ENCODE data around the gene EME2.

Gene EME2

GRCh38 chr16:1774448-1774780 is 1.8 kb downstream of the EME2 start:
- ChIA-PET POLR2A (interaction anchor here (1.2 to 1.4 kb wide), 2 partner anchors 8 to 67 kb away, joined by 3 to 9 read pairs; partner anchors contain the start of genes NUBP2 and SPSB3), CTCF (interaction anchor here (0.8 to 3.0 kb wide), 6 partner anchors 8 to 165 kb away, joined by 3 to 13 read pairs (median 6); partner anchors contain the start of genes FAHD1, MAPK8IP3, NUBP2 and SPSB3)
- no peak for DNase-seq (ENCODE audit: low read depth, low spot score)
- H3K4me3 ChIP-seq (ENCODE audit: low read depth, low read length), result peak overlapping the region; percentile 81
- no peak for TF ChIP-seq CTCF (IDR thresholded peaks at IDR 0.05; ENCODE audit: insufficient read depth, low read length, missing control alignments)

- no peak for TF ChIP-seq CTCF (IDR thresholded peaks at IDR 0.05; ENCODE audit: insufficient read depth, low read length, missing control alignments)
- DNase-seq (ENCODE audit: low read depth, low spot score), result no peak
- CTCF ChIA-PET, result interaction anchor here (0.8 to 3.0 kb wide), 3 partner anchors 12 to 157 kb away, joined by 3 to 13 read pairs (median 3); partner anchors contain the start of gene MAPK8IP3
- POLR2A ChIA-PET, result interaction anchor here (0.7 to 1.2 kb wide), 3 partner anchors 68 to 190 kb away, joined by 3 read pairs; partner anchors contain the start of gene RPS2
- no peak overlapping the region for H3K4me3 ChIP-seq (ENCODE audit: low read depth, low read length)
Observed at GRCh38 chr16:1775006-1775845, 2.6 kb downstream of the EME2 start.

- no peak for DNase-seq (ENCODE audit: low read depth, low spot score)
- no peak overlapping the region for H3K4me3 ChIP-seq (ENCODE audit: low read depth, low read length)
- ChIA-PET POLR2A (interaction anchor here (0.7 kb wide), 1 partner anchor 189 kb away, joined by 3 read pairs; the partner anchor contains the start of gene RPS2), CTCF (interaction anchor here (3.0 kb wide), 1 partner anchor 70 kb away, joined by 13 read pairs; the partner anchor contains the start of gene MAPK8IP3)
- TF ChIP-seq CTCF (IDR thresholded peaks at IDR 0.05; ENCODE audit: insufficient read depth, low read length, missing control alignments), result no peak
Observed at GRCh38 chr16:1775846-1776671, 3.4 kb downstream of the EME2 start.

- TF ChIP-seq CTCF (IDR thresholded peaks at IDR 0.05; ENCODE audit: insufficient read depth, low read length, missing control alignments), result no peak
- ChIA-PET POLR2A (no interaction called here), CTCF (no interaction called here)
- H3K4me3 ChIP-seq (ENCODE audit: low read depth, low read length), result no peak overlapping the region
- no peak for DNase-seq (ENCODE audit: low read depth, low spot score)
Observed at GRCh38 chr16:1776672-1776955, 4.0 kb downstream of the EME2 start.

GRCh38 chr16:1776991-1777374 is 4.4 kb downstream of the EME2 start:
- no peak overlapping the region for H3K4me3 ChIP-seq (ENCODE audit: low read depth, low read length)
- no peak for TF ChIP-seq CTCF (IDR thresholded peaks at IDR 0.05; ENCODE audit: insufficient read depth, low read length, missing control alignments)
- ChIA-PET POLR2A (no interaction called here), CTCF (interaction anchor here (2.6 kb wide), 1 partner anchor 152 kb away, joined by 6 read pairs; no protein-coding TSS in a partner anchor)
- DNase-seq (ENCODE audit: low read depth, low spot score), result no peak

Data from AG04449 (cell line).